Measurements from ENCODE around the gene SMYD2.

- TF ChIP-seq CTCF (IDR thresholded peaks at IDR 0.05) (no peak), POLR2A (IDR thresholded peaks at IDR 0.05) (no peak)
Measured at GRCh38 chr1:214296860-214297745, 16.1 kb downstream of the SMYD2 start.
